C4-2B (cell line): ENCODE data around the gene DHX34.
"Not testable (repeated sequence)": the region's sequence is repeated elsewhere in the genome, so short reads cannot be mapped to it uniquely, and the experiment has no call there.

ENCODE experiments used
- H3K27ac ChIP-seq: fragments of 450-650 bp; 2 replicates; pipeline ENCODE4 v1.5.1; 2017
- CTCF ChIP-seq: fragments of 450-650 bp; conservative IDR thresholded peaks from 2 replicates; pipeline ENCODE4 v1.5.1; 2017; ENCODE audit warnings: mild to moderate bottlenecking
- ZFX ChIP-seq: fragments of 450-650 bp; IDR thresholded peaks from 2 replicates; pipeline ENCODE4 v1.6.1; 2017

Gene DHX34

GRCh38 chr19:47358936-47359335, 9.8 kb downstream of the DHX34 start:
- H3K27ac ChIP-seq: no peak overlapping the region
- TF ChIP-seq ZFX (no peak), CTCF (no peak)

GRCh38 chr19:47362321-47362720, 13.2 kb downstream of the DHX34 start:
- no peak overlapping the region for H3K27ac ChIP-seq
- no peak for TF ChIP-seq ZFX
- TF ChIP-seq CTCF: no peak

- H3K27ac ChIP-seq: no peak overlapping the region
- TF ChIP-seq CTCF (no peak), ZFX (no peak)
These were observed 14.8 kb downstream of the DHX34 start for GRCh38 chr19:47363758-47364531.

- not testable (repeated sequence) for H3K27ac ChIP-seq
These were observed 16.3 kb downstream of the DHX34 start for GRCh38 chr19:47365455-47365854.

- H3K27ac ChIP-seq: no peak overlapping the region
- TF ChIP-seq ZFX: no peak
- no peak for TF ChIP-seq CTCF
These were observed 21.0 kb downstream of the DHX34 start for GRCh38 chr19:47370045-47370611.

GRCh38 chr19:47371261-47371660, 22.1 kb downstream of the DHX34 start:
- TF ChIP-seq ZFX (no peak), CTCF (no peak)
- no peak overlapping the region for H3K27ac ChIP-seq

GRCh38 chr19:47372603-47373002, 23.5 kb downstream of the DHX34 start:
- no peak overlapping the region for H3K27ac ChIP-seq
- TF ChIP-seq ZFX: no peak
- TF ChIP-seq CTCF: no peak
